SH-SY5Y (cell line): ENCODE data around the gene ZBTB40.

Experiments used
- GATA2 ChIP-seq: IDR thresholded peaks from 2 replicates; pipeline ENCODE4 v1.6.1; 2011; ENCODE audit warnings: mild to moderate bottlenecking, low read depth, low read length
- GATA3 ChIP-seq: IDR thresholded peaks from 2 replicates; pipeline ENCODE4 v1.6.1; 2011; ENCODE audit warnings: low read depth, mild to moderate bottlenecking, low read length, moderate library complexity

DNA sequence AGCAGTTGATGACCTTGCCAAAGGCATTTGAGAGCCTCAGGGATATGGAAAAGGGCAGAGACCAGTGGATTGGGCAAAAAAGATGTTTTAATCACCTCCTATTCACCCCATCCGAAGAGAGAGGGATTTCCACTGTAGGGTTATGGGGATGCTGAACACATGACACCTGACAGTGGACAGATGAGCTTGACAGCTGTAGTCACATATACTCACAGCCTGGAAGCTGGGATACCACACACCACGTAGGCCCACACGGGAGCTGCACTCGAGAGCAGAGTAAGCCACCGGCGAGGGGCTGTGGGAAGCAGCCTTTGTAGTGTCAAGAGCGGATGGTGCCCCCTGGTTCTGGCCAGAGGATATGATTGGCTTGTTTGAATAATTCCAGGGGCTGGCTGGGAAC lies 20.0 kb downstream of the ZBTB40 start:
- no peak for TF ChIP-seq GATA3
- TF ChIP-seq GATA2 = no peak
